Effector CD8-positive, alpha-beta T cell (primary cell): Measurements from ENCODE around the gene TNK2.
"Not testable (repeated sequence)": the region's sequence is repeated elsewhere in the genome, so short reads cannot be mapped to it uniquely, and the experiment has no call there.

Experiments
- DNase-seq: peaks from one replicate; lab custom pipeline; 2025; lab: John Stamatoyannopoulos, UW

Gene TNK2

GRCh38 chr3:195885036-195885891 is 23.1 kb downstream of the TNK2 start:
- no peak for DNase-seq

GRCh38 chr3:195884691-195885035 is 23.7 kb downstream of the TNK2 start:
- DNase-seq: no peak

- no peak for DNase-seq
Observed at GRCh38 chr3:195883801-195884200, 24.6 kb downstream of the TNK2 start.

- no peak for DNase-seq
Observed at GRCh38 chr3:195883160-195883559, 25.2 kb downstream of the TNK2 start.

GRCh38 chr3:195882002-195882441 is 26.3 kb downstream of the TNK2 start:
- no peak for DNase-seq

- DNase-seq: no peak
Observed at GRCh38 chr3:195881276-195881988, 26.9 kb downstream of the TNK2 start.

GRCh38 chr3:195880037-195880431 is 28.3 kb downstream of the TNK2 start:
- DNase-seq: no peak

GRCh38 chr3:195879416-195880036 is 28.8 kb downstream of the TNK2 start:
- no peak for DNase-seq

GRCh38 chr3:195878424-195879274 is 29.7 kb downstream of the TNK2 start:
- no peak for DNase-seq

- no peak for DNase-seq
Observed at GRCh38 chr3:195877767-195878423, 30.5 kb downstream of the TNK2 start.

GRCh38 chr3:195877136-195877715 is 31.1 kb downstream of the TNK2 start:
- no peak for DNase-seq

GRCh38 chr3:195876297-195877064 is 31.9 kb downstream of the TNK2 start:
- DNase-seq: no peak

GRCh38 chr3:195875482-195876236 is 32.7 kb downstream of the TNK2 start:
- no peak for DNase-seq

GRCh38 chr3:195873971-195874370 is 34.4 kb downstream of the TNK2 start:
- no peak for DNase-seq

GRCh38 chr3:195873281-195873887 is 35.0 kb downstream of the TNK2 start:
- no peak for DNase-seq

GRCh38 chr3:195872800-195873199 is 35.6 kb downstream of the TNK2 start:
- DNase-seq: no peak

- DNase-seq: no peak
Observed at GRCh38 chr3:195872097-195872496, 36.3 kb downstream of the TNK2 start.

GRCh38 chr3:195871686-195872085 is 36.7 kb downstream of the TNK2 start:
- DNase-seq: not testable (repeated sequence)

GRCh38 chr3:195870937-195871336 is 37.4 kb downstream of the TNK2 start:
- DNase-seq: no peak
